K562 (cell line): ENCODE data around the gene LRRC3.

Experiments
- EP300 ChIP-seq: IDR thresholded peaks from 2 replicates; pipeline ENCODE4 v1.6.1; 2012; ENCODE audit warnings: low read length, improper control_type of control experiment
- NFXL1 ChIP-seq: fragments of 450-650 bp; formaldehyde crosslinking; IDR thresholded peaks from 2 replicates; pipeline ENCODE4 v1.4.0; 2021; ENCODE audit warnings: mild to moderate bottlenecking
- NR2C1 ChIP-seq, 2 experiments: fragments of 450-650 bp; IDR thresholded peaks; 2 replicates each; pipeline ENCODE4 v1.6.1; 2017; ENCODE audit warnings: mild to moderate bottlenecking in 2 of 2, antibody characterized with exemption in 1 of 2, inconsistent platforms in 1 of 2, missing compliant biosample characterization in 1 of 2, missing genetic modification characterization in 1 of 2
- POLR2A ChIP-seq: fragments of 450-650 bp; conservative IDR thresholded peaks from 2 replicates; pipeline ENCODE4 v1.6.1; 2016
- RAD21 ChIP-seq, 2 experiments: fragments of 250-450 bp in 1 of 2; fragments of 450-650 bp in 1 of 2; sonication (Bioruptor Pico) in 1 of 2; formaldehyde crosslinking in 1 of 2; IDR thresholded peaks in 1 of 2; conservative IDR thresholded peaks in 1 of 2; 2 replicates each; pipeline versions ENCODE4 v1.4.0 to v1.8.0; 2020 to 2022; ENCODE audit warnings: mild to moderate bottlenecking in 2 of 2, moderate library complexity in 1 of 2
- TF ChIP-seq, protein P1 (sequence below), 3 experiments: IDR thresholded peaks in 2 of 3; conservative IDR thresholded peaks in 1 of 3; 2 replicates each; pipeline ENCODE4 v1.5.1; 2011 to 2012; ENCODE audit warnings: low read length in 3 of 3, mild to moderate bottlenecking in 3 of 3, control low read depth in 2 of 3, improper control_type of control experiment in 1 of 3, inconsistent platforms in 1 of 3, low read depth in 1 of 3, mixed read lengths in 1 of 3, moderate library complexity in 1 of 3; ENCODE audit not compliant: insufficient read depth in 2 of 3

DNA sequence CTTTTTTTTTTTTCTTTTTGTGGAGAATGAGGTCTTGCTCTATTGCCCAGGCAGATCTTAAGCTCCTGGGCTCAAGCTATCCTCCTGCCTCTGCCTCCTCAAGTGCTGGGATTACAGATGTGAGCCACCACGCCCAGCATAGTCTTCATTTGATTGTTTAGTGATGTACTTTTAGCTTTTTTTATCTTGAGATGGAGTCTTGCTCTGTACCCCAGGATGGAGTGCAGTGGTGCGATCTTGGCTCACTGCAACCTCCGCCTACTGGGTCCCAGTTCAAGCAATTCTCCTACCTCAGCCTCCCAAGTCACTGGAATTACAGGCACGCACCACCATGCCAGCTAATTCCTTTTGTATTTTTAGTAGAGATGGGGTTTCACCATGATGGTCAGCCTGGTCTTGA is 24.0 kb upstream of the LRRC3 start:
- TF ChIP-seq POLR2A = no peak
- TF ChIP-seq EP300 = no peak
- TF ChIP-seq, protein P1, sequence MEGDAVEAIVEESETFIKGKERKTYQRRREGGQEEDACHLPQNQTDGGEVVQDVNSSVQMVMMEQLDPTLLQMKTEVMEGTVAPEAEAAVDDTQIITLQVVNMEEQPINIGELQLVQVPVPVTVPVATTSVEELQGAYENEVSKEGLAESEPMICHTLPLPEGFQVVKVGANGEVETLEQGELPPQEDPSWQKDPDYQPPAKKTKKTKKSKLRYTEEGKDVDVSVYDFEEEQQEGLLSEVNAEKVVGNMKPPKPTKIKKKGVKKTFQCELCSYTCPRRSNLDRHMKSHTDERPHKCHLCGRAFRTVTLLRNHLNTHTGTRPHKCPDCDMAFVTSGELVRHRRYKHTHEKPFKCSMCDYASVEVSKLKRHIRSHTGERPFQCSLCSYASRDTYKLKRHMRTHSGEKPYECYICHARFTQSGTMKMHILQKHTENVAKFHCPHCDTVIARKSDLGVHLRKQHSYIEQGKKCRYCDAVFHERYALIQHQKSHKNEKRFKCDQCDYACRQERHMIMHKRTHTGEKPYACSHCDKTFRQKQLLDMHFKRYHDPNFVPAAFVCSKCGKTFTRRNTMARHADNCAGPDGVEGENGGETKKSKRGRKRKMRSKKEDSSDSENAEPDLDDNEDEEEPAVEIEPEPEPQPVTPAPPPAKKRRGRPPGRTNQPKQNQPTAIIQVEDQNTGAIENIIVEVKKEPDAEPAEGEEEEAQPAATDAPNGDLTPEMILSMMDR (IDR thresholded peaks at IDR 0.05 in 2 of 3, conservative IDR thresholded peaks at IDR 0.05 in 1 of 3; ENCODE audit: insufficient read depth in 2 of 3, low read depth in 1 of 3, low read length in 3 of 3) = no peak
- TF ChIP-seq NFXL1 = no peak
- TF ChIP-seq RAD21 (CRISPR knock-in tag; conservative IDR thresholded peaks at IDR 0.05 in 1 of 2, IDR thresholded peaks at IDR 0.05 in 1 of 2) = no peak
- no peak for TF ChIP-seq NR2C1 (IDR thresholded peaks at IDR 0.05)
- TF ChIP-seq NR2C1 (tag; IDR thresholded peaks at IDR 0.05) = no peak
